Stimulated activated effector memory CD8-positive, alpha-beta T cell treated with anti-CD3 and anti-CD28 coated beads, Interleukin-12 subunit alpha, Interleukin-12 subunit beta, amount 100 ng/mL, for 72 hours (primary cell): ENCODE data around the gene FAM83G.

Source experiments
- ATAC-seq: fragments of 150-1000 bp; cut with Tn5 transposase; 2 replicates; pipeline ENCODE4 v1.10.0; 2021
- DNase-seq, 2 donors: peaks; one replicate each; pipeline ENCODE4 v3.0.0; 2021 to 2022; ENCODE audit warnings: low spot score in 2 of 2
- H3K27ac Mint-ChIP-seq: one replicate; pipeline ENCODE4 v1.8.0; 2022; ENCODE audit warnings: mild to moderate bottlenecking, mixed read lengths
- H3K36me3 Mint-ChIP-seq: one replicate; pipeline ENCODE4 v1.8.0; 2022; ENCODE audit warnings: mild to moderate bottlenecking, mixed read lengths
- H3K4me1 Mint-ChIP-seq: one replicate; pipeline ENCODE4 v1.8.0; 2022; ENCODE audit warnings: mixed read lengths
- H3K4me3 Mint-ChIP-seq: one replicate; pipeline ENCODE4 v1.8.0; 2022; ENCODE audit warnings: mild to moderate bottlenecking, mixed read lengths
- H3K9me3 Mint-ChIP-seq: one replicate; pipeline ENCODE4 v1.8.0; 2022; ENCODE audit warnings: mixed read lengths

FAM83G gene

DNA sequence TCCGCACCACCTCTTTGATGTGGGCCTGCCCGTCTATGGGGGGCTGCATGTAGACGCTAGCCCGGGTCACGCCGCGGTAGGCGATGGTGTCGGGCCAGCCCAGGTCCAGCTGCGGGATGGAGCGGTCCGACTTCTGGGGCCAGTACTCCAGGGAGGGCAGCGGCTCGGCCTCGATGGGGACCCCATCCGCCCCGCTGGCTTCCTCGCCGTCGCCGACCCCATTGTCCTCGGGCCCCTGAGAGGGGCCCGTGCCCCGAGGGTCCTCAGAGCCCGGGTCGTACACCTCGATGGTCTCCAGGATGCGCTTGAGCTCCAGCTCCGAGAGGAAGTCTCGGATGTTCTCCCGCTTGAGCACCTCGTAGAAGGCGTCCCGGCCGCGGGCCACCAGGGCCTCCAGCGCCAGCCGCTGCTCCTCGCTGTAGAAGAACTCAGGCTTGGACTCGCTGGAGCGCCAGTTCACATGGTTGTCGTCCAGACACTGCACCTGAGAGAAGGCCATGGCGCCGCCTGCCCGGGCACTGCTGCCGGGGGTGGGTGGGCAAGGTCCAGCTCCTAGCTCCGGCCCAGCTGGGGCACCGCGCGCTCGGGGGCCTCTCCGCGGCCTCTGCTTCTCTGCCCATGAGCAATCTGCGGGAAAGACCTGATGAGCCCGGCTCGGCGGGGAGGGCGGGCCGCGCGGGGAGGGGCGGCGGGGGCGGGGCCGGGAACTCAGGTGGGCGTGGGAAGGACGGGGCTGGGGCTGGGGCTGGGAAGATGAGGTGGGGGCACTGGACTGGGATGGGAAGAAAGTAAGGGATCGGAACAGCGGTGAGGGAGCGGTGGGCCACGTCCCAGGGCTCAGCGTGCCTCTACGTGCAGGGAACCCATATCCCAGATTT lies 782 bp downstream of the FAM83G start:
- Mint-ChIP-seq H3K36me3 (peaks cover 18% of the 10 kb centered on the region), H3K9me3 (no peaks in the 10 kb centered on the region), H3K27ac (peak overlapping the region; percentile 86), H3K4me1 (peaks cover 21% of the 10 kb centered on the region), H3K4me3 (peak overlapping the region; percentile 72)
- DNase-seq (peak; percentile 26 to 66), ATAC-seq (peak; percentile 63)

DNA sequence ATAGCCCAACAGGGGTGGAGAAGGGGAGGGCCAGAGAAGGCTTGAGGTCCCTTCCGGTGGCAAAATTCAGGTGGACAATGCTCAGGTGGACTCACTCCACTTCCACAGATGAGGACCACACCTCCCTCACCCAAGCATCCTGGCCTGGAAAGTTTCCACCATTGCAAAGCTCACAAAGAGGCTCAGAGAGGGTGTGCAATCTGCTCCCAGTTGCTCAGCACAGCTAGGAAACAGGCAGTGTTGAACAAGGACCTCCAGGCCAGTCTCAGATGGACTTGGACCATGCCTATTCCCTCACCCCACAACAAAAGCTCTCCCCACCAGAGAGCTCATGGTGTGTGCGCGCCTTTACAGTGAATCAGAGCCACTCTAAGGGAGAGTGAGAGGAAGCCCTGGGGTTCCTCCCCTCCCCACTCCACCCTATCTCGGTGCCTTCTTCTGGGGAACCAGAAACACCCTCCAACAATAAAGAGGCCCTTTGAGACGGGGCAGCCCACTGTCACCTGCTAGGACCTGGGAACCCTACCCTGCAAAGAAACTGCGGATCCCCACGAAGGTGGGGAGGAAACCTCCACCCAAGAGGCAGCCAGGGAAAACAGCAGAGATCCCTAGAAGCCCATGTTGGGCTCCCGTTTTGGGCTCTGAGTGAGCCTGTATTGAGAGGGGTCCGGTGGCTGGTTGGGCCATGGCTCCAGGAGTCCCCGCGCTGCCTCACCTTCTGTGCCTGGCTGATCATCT lies 1.6 kb downstream of the FAM83G start:
- peaks cover 18% of the 10 kb centered on the region for H3K36me3 Mint-ChIP-seq
- no peaks in the 10 kb centered on the region for H3K9me3 Mint-ChIP-seq
- ATAC-seq (no peak), DNase-seq (no peak)
- peaks cover 21% of the 10 kb centered on the region for H3K4me1 Mint-ChIP-seq
- peak overlapping the region; percentile 86 for H3K27ac Mint-ChIP-seq
- peak overlapping the region; percentile 72 for H3K4me3 Mint-ChIP-seq

- ATAC-seq (no peak), DNase-seq (no peak)
- H3K36me3 Mint-ChIP-seq = peaks cover 18% of the 10 kb centered on the region
- peaks cover 21% of the 10 kb centered on the region for H3K4me1 Mint-ChIP-seq
- H3K27ac Mint-ChIP-seq = peak overlapping the region; percentile 86
- peak overlapping the region; percentile 72 for H3K4me3 Mint-ChIP-seq
- H3K9me3 Mint-ChIP-seq = no peaks in the 10 kb centered on the region
These were observed 2.5 kb downstream of the FAM83G start for GRCh38 chr17:19001907-19002590.

DNA sequence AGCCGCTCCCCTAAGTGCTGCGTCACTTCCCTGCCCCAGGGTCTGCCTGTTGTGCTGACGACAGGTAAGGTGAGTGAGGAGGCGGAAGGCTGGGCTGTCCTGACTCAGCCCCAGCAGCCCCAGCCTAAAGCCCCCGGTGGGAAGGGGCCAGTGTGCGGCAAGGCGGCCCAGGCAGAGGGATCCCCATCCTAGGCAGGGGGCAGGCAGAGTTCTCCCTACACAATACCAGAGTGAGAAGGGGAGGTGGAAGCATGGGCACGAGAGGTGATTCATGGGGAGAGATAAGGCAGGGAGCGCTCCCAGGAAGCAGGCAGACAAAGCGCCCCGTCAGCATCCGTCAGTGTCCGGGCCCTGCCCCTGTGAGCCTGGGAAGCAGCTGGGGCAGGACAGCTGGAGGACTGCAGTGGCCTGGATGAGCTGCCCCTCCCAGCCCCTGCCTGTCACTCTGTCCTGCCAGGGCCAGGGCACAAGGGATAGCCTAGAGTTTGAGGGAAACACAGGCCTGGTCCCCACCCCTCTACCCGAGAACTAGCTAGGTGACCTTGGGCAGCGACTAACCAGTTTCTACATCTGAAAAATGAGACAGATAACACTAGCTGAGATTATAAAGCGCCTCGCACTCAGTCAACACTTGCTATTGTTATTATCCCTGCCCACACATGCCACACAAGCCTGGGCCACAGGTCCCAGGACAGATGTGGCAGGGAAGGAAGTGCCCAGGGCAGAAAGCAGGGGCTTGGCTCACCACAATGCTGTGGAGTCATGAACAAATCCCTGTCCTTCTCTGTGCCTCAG lies 3.8 kb downstream of the FAM83G start:
- H3K9me3 Mint-ChIP-seq = no peaks in the 10 kb centered on the region
- H3K4me3 Mint-ChIP-seq = no peak overlapping the region
- peak overlapping the region; percentile 17 for H3K27ac Mint-ChIP-seq
- ATAC-seq (no peak), DNase-seq (no peak)
- peaks cover 26% of the 10 kb centered on the region for H3K4me1 Mint-ChIP-seq
- H3K36me3 Mint-ChIP-seq = peaks cover 10% of the 10 kb centered on the region

DNA sequence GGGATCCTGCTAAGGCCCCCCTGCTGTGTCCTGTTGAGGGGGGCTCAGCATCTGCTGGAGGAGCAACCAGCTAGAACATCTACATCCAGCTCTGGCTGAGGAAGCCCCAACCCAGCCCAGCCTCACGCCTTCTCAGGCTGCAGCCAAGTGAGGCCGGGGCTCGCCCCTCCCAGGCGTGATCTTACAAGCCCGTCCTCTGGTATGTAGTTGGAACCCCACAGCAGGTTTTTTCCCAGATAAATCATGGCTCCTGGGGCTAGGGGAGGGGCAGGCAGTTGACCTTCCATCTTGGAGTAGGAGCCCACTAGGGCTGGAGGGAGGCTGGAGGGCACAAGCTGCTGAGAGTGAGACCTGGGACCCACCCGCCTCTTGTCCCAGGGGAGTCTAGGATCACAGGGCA lies 4.7 kb downstream of the FAM83G start:
- peaks cover 26% of the 10 kb centered on the region for H3K4me1 Mint-ChIP-seq
- H3K36me3 Mint-ChIP-seq = peaks cover 12% of the 10 kb centered on the region
- peaks cover 5% of the 10 kb centered on the region for H3K9me3 Mint-ChIP-seq
- no peak overlapping the region for H3K27ac Mint-ChIP-seq
- H3K4me3 Mint-ChIP-seq = no peak overlapping the region
- no peak for ATAC-seq
- DNase-seq = no peak

GRCh38 chr17:18999394-18999793 lies 5.2 kb downstream of the FAM83G start:
- peaks cover 5% of the 10 kb centered on the region for H3K9me3 Mint-ChIP-seq
- H3K4me1 Mint-ChIP-seq = peaks cover 27% of the 10 kb centered on the region
- no peak for ATAC-seq

GRCh38 chr17:18997650-18998196 lies 6.8 kb downstream of the FAM83G start:
- Mint-ChIP-seq H3K27ac (no peak overlapping the region), H3K4me1 (peaks cover 34% of the 10 kb centered on the region), H3K4me3 (no peak overlapping the region), H3K9me3 (peaks cover 5% of the 10 kb centered on the region), H3K36me3 (peaks cover 13% of the 10 kb centered on the region)
- DNase-seq = no peak
- no peak for ATAC-seq

More at GRCh38 chr17:18999394-18999793, 5.2 kb downstream of the FAM83G start:
- DNase-seq = no peak
- H3K4me3 Mint-ChIP-seq = no peak overlapping the region
- H3K27ac Mint-ChIP-seq = no peak overlapping the region
- H3K36me3 Mint-ChIP-seq = peaks cover 13% of the 10 kb centered on the region

DNA sequence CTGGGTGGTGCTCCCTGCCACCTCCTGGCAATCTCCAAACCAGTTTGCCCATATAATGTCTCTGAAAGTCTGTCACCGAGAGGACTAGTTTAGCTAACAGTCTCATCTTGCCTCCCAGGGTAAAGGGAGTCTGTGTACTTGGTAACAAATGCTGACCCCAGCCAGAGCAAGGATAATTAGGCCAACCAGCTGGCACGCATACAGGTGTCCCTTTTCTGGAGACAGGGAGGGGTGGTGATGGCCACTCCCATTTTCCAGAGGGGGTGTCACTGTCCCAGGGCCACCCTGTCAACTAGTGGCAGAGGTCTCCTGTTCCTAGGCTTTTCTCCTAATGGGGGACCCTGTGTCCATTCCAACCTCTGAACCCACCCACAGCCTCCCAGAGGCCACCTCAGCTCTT lies 8.1 kb downstream of the FAM83G start:
- Mint-ChIP-seq H3K4me1 (peaks cover 33% of the 10 kb centered on the region), H3K27ac (no peak overlapping the region), H3K36me3 (peaks cover 5% of the 10 kb centered on the region), H3K4me3 (no peak overlapping the region), H3K9me3 (peaks cover 5% of the 10 kb centered on the region)
- ATAC-seq (no peak), DNase-seq (no peak)

GRCh38 chr17:18995220-18995619 lies 9.3 kb downstream of the FAM83G start:
- ATAC-seq (no peak), DNase-seq (no peak)
- Mint-ChIP-seq H3K36me3 (peaks cover 5% of the 10 kb centered on the region), H3K9me3 (peaks cover 5% of the 10 kb centered on the region), H3K4me1 (peaks cover 33% of the 10 kb centered on the region), H3K4me3 (no peak overlapping the region), H3K27ac (no peak overlapping the region)

GRCh38 chr17:18994631-18995030 lies 9.9 kb downstream of the FAM83G start:
- ATAC-seq = no peak
- Mint-ChIP-seq H3K4me3 (no peak overlapping the region), H3K27ac (no peak overlapping the region), H3K9me3 (peaks cover 5% of the 10 kb centered on the region), H3K4me1 (peaks cover 33% of the 10 kb centered on the region), H3K36me3 (peaks cover 5% of the 10 kb centered on the region)
- DNase-seq = no peak

- ATAC-seq = no peak
- Mint-ChIP-seq H3K36me3 (peaks cover 5% of the 10 kb centered on the region), H3K27ac (no peak overlapping the region), H3K9me3 (peaks cover 5% of the 10 kb centered on the region), H3K4me3 (no peak overlapping the region), H3K4me1 (peaks cover 33% of the 10 kb centered on the region)
- no peak for DNase-seq
These were observed 10.5 kb downstream of the FAM83G start for GRCh38 chr17:18993905-18994526.

DNA sequence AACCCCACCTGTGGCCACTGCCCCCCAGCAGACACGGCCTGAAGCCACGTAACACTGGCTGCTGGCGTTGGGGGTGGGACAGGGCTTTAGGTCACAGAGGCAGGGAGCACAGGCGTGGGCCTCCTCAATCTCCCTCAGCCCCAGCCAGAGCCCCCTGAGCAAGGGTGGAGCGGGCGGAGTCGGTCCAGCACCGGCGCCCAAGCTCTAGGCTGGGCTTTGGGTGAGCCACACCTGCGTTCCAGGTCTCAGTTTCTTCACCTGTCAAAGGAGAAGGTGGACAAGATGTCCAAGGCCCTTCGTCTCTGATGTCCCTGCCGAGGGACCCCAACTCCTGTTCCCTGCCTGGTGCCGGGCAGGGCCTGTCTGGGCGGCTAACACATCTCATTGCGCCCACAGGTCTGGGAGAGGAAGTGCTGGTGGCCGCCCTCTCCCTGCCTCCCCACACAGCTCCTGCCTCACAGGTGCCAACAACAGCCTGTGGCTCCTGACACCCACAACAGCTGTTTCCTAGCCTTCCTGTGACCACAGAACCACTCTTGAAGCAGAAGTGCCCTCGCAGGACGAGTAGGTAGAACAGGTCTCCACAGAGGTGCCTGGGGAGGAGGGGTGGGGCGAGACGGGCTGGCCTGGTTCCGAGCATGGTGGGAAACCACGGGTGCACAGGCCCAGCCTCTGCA lies 12.0 kb downstream of the FAM83G start:
- peak; percentile 70 for ATAC-seq
- Mint-ChIP-seq H3K36me3 (peaks cover 5% of the 10 kb centered on the region), H3K4me1 (peaks cover 33% of the 10 kb centered on the region), H3K27ac (peak overlapping the region; percentile 80), H3K4me3 (peak overlapping the region; percentile 48), H3K9me3 (peaks cover 5% of the 10 kb centered on the region)
- no peak for DNase-seq

GRCh38 chr17:18991531-18992315 lies 12.8 kb downstream of the FAM83G start:
- DNase-seq = no peak
- no peak overlapping the region for H3K4me3 Mint-ChIP-seq
- H3K27ac Mint-ChIP-seq = no peak overlapping the region
- no peak for ATAC-seq
- H3K4me1 Mint-ChIP-seq = peaks cover 30% of the 10 kb centered on the region
- H3K36me3 Mint-ChIP-seq = peaks cover 5% of the 10 kb centered on the region
- H3K9me3 Mint-ChIP-seq = peaks cover 5% of the 10 kb centered on the region
